HG03139 (cell line): Measurements from ENCODE around the gene MRPS18C.
"Not testable (repeated sequence)": the region's sequence is repeated elsewhere in the genome, so short reads cannot be mapped to it uniquely, and the experiment has no call there.

Experiments
- ATAC-seq: cut with Tn5 transposase; IDR thresholded peaks from one replicate; pipeline ENCODE4 v1.9.1; 2021; ENCODE audit not compliant: unreplicated experiment

MRPS18C gene

DNA sequence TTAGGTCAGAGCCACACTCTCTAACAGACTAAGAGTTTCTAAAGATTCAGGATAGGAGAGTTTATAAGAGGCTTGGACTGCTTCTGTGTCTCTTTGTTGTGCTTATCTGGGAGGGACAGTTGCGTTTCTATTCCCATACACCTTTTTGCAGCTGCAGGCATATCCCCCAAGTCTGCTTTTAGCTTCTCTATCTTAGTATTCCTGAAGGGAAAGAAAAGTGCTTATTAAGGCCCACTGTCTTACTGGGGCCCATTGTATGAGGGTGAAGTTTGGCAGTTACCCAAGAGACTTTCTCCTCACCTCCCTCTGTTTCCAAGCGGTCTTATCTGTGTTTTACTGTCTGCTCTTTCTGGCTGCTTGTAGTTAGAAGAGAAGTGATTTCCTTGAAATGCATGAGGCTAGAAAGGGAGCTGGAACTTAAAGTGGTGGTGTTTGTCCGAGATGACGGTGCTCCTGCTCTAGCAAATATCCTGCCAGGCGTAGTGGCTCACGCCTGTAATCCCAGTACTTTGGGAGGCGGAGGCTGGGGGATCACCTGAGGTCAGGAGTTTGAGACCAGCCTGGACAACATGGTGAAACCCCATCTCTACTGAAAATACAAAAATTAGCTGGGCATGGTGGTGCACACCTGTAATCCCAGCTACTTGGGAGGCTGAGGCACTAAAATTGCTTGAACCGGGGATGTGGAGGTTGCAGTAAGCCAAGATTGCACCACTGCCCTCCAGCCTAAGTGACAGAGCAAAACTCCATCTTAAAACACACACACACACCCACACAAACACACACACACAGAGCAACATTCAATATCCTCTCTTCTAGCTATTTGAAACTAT, 40.4 kb downstream of the MRPS18C start:
- not testable (repeated sequence) for ATAC-seq

- no peak for ATAC-seq
These were observed 42.3 kb downstream of the MRPS18C start for GRCh38 chr4:83498187-83498586.

DNA sequence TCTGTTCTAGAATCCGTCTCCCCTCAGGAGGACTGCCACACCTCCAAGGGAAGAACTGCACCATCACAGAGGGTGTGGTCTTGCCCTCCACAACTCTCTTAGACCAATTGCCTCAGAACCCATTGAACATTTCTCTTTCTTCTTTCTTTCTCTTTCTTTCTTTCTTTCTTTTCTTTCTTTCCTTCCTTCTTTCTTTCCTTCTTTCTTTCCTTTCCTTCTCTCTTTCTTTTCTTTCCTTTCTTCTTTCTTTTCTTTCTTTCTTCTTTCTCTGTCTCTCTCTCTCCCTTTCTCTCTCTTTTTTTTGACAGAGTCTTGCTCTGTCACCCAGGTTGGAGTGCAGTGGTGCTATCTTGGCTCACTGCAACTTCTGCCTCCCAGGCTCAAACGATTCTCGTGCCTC, 45.8 kb downstream of the MRPS18C start:
- not testable (repeated sequence) for ATAC-seq

- ATAC-seq = no peak
These were observed 48.1 kb downstream of the MRPS18C start for GRCh38 chr4:83503974-83504373.

DNA sequence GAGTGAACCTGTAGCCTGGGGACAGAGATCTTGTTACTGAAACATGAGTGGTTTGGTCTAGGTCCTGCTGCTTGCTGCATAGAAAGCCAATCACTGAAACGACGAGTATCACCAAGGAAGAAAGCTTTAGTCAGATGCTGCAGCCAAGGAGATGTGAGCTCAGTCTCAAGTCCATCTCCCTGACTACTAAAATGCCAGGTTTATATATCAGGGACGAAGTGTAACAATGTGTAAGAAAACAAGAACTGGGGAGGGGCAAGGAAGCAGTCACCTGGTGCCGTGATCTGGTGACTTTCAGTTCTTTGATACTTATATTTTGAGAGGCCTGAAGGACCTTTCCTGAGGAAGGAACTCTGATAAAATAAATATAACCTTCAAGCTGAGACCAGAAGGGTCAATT, 48.6 kb downstream of the MRPS18C start:
- no peak for ATAC-seq

GRCh38 chr4:83504996-83505395, 49.1 kb downstream of the MRPS18C start:
- ATAC-seq = no peak

- ATAC-seq = not testable (repeated sequence)
These were observed 53.3 kb downstream of the MRPS18C start for GRCh38 chr4:83509156-83509585.

DNA sequence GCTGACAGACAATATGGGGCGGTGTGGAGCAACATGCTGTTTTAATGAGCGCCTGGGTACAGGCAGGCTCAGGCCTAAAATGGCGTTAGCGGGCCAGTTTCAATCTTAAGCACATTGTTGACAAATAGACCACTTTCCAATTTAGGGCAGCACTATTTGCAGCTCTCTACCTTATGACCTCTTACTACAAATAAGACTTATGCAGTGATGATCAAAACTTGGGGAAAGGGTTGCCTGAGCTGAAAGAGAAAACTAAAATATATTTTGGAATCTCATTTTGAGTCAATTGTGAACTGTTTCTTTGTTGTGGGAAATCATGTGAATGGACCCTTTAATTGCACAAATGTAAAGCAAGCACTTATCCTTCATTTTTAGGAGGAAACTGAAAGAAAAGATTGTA, 54.6 kb downstream of the MRPS18C start:
- ATAC-seq = no peak
